Tibial nerve (tissue), 4 donors: ENCODE results near the gene PRRG3.

Experiments used
- CTCF ChIP-seq, 5 experiments: fragments of 200-600 bp in 3 of 5; fragments of 450-650 bp in 2 of 5; sonication (generic) in 3 of 5; IDR thresholded peaks; one replicate each; pipeline ENCODE4 v1.5.1; 2016 to 2019; ENCODE audit warnings: antibody characterized with exemption in 5 of 5, mild to moderate bottlenecking in 3 of 5, moderate library complexity in 2 of 5
- EP300 ChIP-seq, 2 donors: sonication (generic); formaldehyde crosslinking; IDR thresholded peaks; one replicate each; pipeline ENCODE4 v1.6.1; 2017; ENCODE audit warnings: antibody characterized with exemption in 2 of 2, mild to moderate bottlenecking in 1 of 2
- POLR2A ChIP-seq, 2 donors: fragments of 450-650 bp; IDR thresholded peaks; one replicate each; pipeline ENCODE4 v1.6.1; 2017; ENCODE audit warnings: antibody characterized with exemption in 2 of 2, mild to moderate bottlenecking in 2 of 2, moderate library complexity in 2 of 2

GRCh38 chrX:151711787-151712186 lies 16.5 kb downstream of the PRRG3 start:
- TF ChIP-seq CTCF (IDR thresholded peaks at IDR 0.05) = no peak
- TF ChIP-seq POLR2A (IDR thresholded peaks at IDR 0.05) = no peak
- no peak for TF ChIP-seq EP300 (IDR thresholded peaks at IDR 0.05)
